ENCODE results near the gene STPG1. TPM values are rescaled to one million over a fixed set of nuclear protein-coding genes. Genes with fewer than 3 reads are reported as not detected.

Gene STPG1
- total and polyA plus RNA-seq, 9 of the 15 experiments (the other 6 are each of a cell fraction or from before 2014, with no cell fraction given): 5.0 to 11.9 (median 8.3) TPM

GRCh38 chr1:24413350-24414163 is at the start of gene STPG1 (continued):
- TF ChIP-seq BHLHE40 (IDR thresholded peaks at IDR 0.05; ENCODE audit: low read length) (no peak; the same call in 1 of the 2 replicates), RBM25 (IDR thresholded peaks at IDR 0.05; ENCODE audit: low read depth, low read length, severe bottlenecking) (peak; percentile 90), E2F6 (IDR thresholded peaks at IDR 0.05; ENCODE audit: borderline replicate concordance in 1 of 2, extremely low read depth in 1 of 2, insufficient read depth in 1 of 2, insufficient read length in 1 of 2, low read depth in 1 of 2, low read length in 1 of 2, poor library complexity in 1 of 2, severe bottlenecking in 1 of 2) (peak; percentile 51 to 69), SRF (CRISPR knock-in tag; IDR thresholded peaks at IDR 0.05) (no peak), ZNF41 (CRISPR knock-in tag; conservative IDR thresholded peaks at IDR 0.05) (no peak), POLR2G (IDR thresholded peaks at IDR 0.05; ENCODE audit: low read depth, low read length) (peak; percentile 91), CREB1 (IDR thresholded peaks at IDR 0.05) (peak; percentile 49; the same call in 1 of the 2 replicates), CREB1 (CRISPR knock-in tag; IDR thresholded peaks at IDR 0.05) (no peak), ETV6 (IDR thresholded peaks at IDR 0.05; ENCODE audit: borderline replicate concordance in 1 of 2, low read depth in 2 of 2, low read length in 1 of 2) (no peak), ETV6 (CRISPR knock-in tag; IDR thresholded peaks at IDR 0.05; ENCODE audit: borderline replicate concordance) (no peak), PCBP1 (IDR thresholded peaks at IDR 0.05; ENCODE audit: low read depth, low read length, poor library complexity, severe bottlenecking) (no peak), GATAD2B (IDR thresholded peaks at IDR 0.05; ENCODE audit: borderline replicate concordance) (no peak), GMEB1 (CRISPR knock-in tag; IDR thresholded peaks at IDR 0.05) (no peak), ZNF174 (CRISPR knock-in tag; IDR thresholded peaks at IDR 0.05) (no peak), ZNF436 (CRISPR knock-in tag; IDR thresholded peaks at IDR 0.05) (no peak), HDAC8 (tag; IDR thresholded peaks at IDR 0.05) (no peak), CEBPG (CRISPR knock-in tag; IDR thresholded peaks at IDR 0.05) (peak; percentile 70; the same call in 1 of the 2 replicates), CEBPG (tag; conservative IDR thresholded peaks at IDR 0.05 in 1 of 2, IDR thresholded peaks at IDR 0.05 in 1 of 2) (peak; percentile 66 to 68), MCM3 (IDR thresholded peaks at IDR 0.05) (no peak), ETV1 (tag; conservative IDR thresholded peaks at IDR 0.05; ENCODE audit: low read depth) (peak; percentile 97), BCLAF1 (IDR thresholded peaks at IDR 0.05; ENCODE audit: borderline replicate concordance in 1 of 2, control insufficient read depth in 1 of 2, low read depth in 2 of 2, low read length in 1 of 2) (no peak), IRF2 (CRISPR knock-in tag; IDR thresholded peaks at IDR 0.05) (no peak)
